ENCODE measurements around the gene USP16.

- TF ChIP-seq FOSL2 (IDR thresholded peaks at IDR 0.05) (no peak), FOSL2 (CRISPR knock-in tag; IDR thresholded peaks at IDR 0.05) (no peak), MAX (IDR thresholded peaks at IDR 0.05) (no peak), MYC (IDR thresholded peaks at IDR 0.05; ENCODE audit: borderline replicate concordance, low read length) (no peak), CTCF (IDR thresholded peaks at IDR 0.05) (no peak)
These were observed 49.1 kb upstream of the USP16 start for GRCh38 chr21:28975397-28975796.
